CD14-positive monocyte (primary cell): ENCODE results near the gene CLN6. TPM values are rescaled to one million over a fixed set of nuclear protein-coding genes. Genes with fewer than 3 reads are reported as not detected.

ENCODE experiments used
- DNase-seq, 3 donors: peaks; one replicate each; pipeline ENCODE4 v3.0.0-alpha.2; 2011 to 2022
- H2AFZ ChIP-seq: 2 replicates; pipeline ENCODE4 v1.6.0; 2012; ENCODE audit warnings: mild to moderate bottlenecking, low read depth, low read length, inconsistent platforms; ENCODE audit not compliant: insufficient read depth, poor library complexity, severe bottlenecking
- H3K27ac ChIP-seq, 2 donors: 1 replicate in 1 of 2; 2 replicates in 1 of 2; pipeline ENCODE4 v1.5.1; 2012 to 2013; ENCODE audit warnings: low read length in 2 of 2, control low read depth in 1 of 2, inconsistent platforms in 1 of 2, low read depth in 1 of 2, mild to moderate bottlenecking in 1 of 2
- H3K27me3 ChIP-seq, 2 donors: one replicate each; pipeline versions ENCODE4 v1.6.0 to v1.6.1; 2011 to 2013; ENCODE audit warnings: low read length in 2 of 2; ENCODE audit not compliant: control insufficient read depth in 2 of 2, insufficient read depth in 2 of 2
- H3K36me3 ChIP-seq, 2 donors: replicated peaks in 1 of 2; 1 replicate in 1 of 2; 2 replicates in 1 of 2; pipeline versions ENCODE4 v1.5.1 to v1.6.1; 2012 to 2013; ENCODE audit warnings: low read length in 2 of 2, control low read depth in 1 of 2, inconsistent platforms in 1 of 2, mild to moderate bottlenecking in 1 of 2; ENCODE audit not compliant: insufficient read depth in 2 of 2, control insufficient read depth in 1 of 2
- H3K4me1 ChIP-seq, 2 donors: 1 replicate in 1 of 2; 2 replicates in 1 of 2; pipeline versions ENCODE4 v1.5.1 to v1.6.1; 2012 to 2013; ENCODE audit warnings: low read length in 2 of 2, control low read depth in 1 of 2, inconsistent platforms in 1 of 2, mild to moderate bottlenecking in 1 of 2, moderate library complexity in 1 of 2; ENCODE audit not compliant: insufficient read depth in 2 of 2, control insufficient read depth in 1 of 2
- H3K4me2 ChIP-seq: replicated peaks from 2 replicates; pipeline ENCODE3; 2012; ENCODE audit warnings: low read length, moderate library complexity, mild to moderate bottlenecking; ENCODE audit not compliant: poor library complexity, severe bottlenecking; ENCODE audit errors: extremely low read depth
- H3K4me3 ChIP-seq, 3 experiments: fragments of 200-600 bp in 1 of 3; sonication (generic) in 1 of 3; replicated peaks in 1 of 3; 1 replicate in 2 of 3; 2 replicates in 1 of 3; pipeline ENCODE4 v1.5.1; 2011 to 2013; ENCODE audit warnings: low read length in 3 of 3, mild to moderate bottlenecking in 3 of 3, control low read depth in 2 of 3, low read depth in 2 of 3, inconsistent platforms in 1 of 3, moderate library complexity in 1 of 3
- H3K79me2 ChIP-seq: 2 replicates; pipeline ENCODE4 v1.6.0; 2012; ENCODE audit warnings: mild to moderate bottlenecking, control low read depth, inconsistent platforms, low read length, moderate library complexity; ENCODE audit not compliant: insufficient read depth
- H3K9ac ChIP-seq: 2 replicates; pipeline ENCODE4 v1.6.0; 2017; ENCODE audit warnings: low read length, mild to moderate bottlenecking; ENCODE audit not compliant: insufficient read depth, poor library complexity, severe bottlenecking
- H3K9me3 ChIP-seq, 2 donors: replicated peaks in 1 of 2; 1 replicate in 1 of 2; 2 replicates in 1 of 2; pipeline versions ENCODE4 v1.5.1 to v1.6.1; 2012 to 2013; ENCODE audit warnings: low read length in 2 of 2, control low read depth in 1 of 2; ENCODE audit not compliant: control insufficient read depth in 1 of 2, insufficient read depth in 1 of 2
- H4K20me1 ChIP-seq: 2 replicates; pipeline ENCODE4 v1.6.0; 2012; ENCODE audit warnings: mild to moderate bottlenecking, low read length, control low read depth, moderate library complexity; ENCODE audit not compliant: insufficient read depth
- H3K27ac Mint-ChIP-seq, 7 donors: one replicate each; pipeline ENCODE4 v1.8.0; 2020; ENCODE audit warnings: mild to moderate bottlenecking in 7 of 7, mixed read lengths in 7 of 7, moderate library complexity in 6 of 7, inconsistent platforms in 2 of 7
- H3K27me3 Mint-ChIP-seq, 3 donors: one replicate each; pipeline ENCODE4 v1.8.0; 2021 to 2022; ENCODE audit warnings: low read depth in 3 of 3, mild to moderate bottlenecking in 3 of 3, mixed read lengths in 3 of 3, moderate library complexity in 3 of 3, inconsistent platforms in 1 of 3
- H3K36me3 Mint-ChIP-seq, 2 donors: one replicate each; pipeline ENCODE4 v1.8.0; 2020; ENCODE audit warnings: mixed read lengths in 2 of 2, inconsistent platforms in 1 of 2, mild to moderate bottlenecking in 1 of 2
- H3K4me1 Mint-ChIP-seq: one replicate; pipeline ENCODE4 v1.8.0; 2020; ENCODE audit warnings: mild to moderate bottlenecking, mixed read lengths
- H3K4me3 Mint-ChIP-seq, 2 donors: one replicate each; pipeline ENCODE4 v1.8.0; 2020; ENCODE audit warnings: mild to moderate bottlenecking in 2 of 2, mixed read lengths in 2 of 2, moderate library complexity in 1 of 2
- H3K9me3 Mint-ChIP-seq, 7 donors: one replicate each; pipeline ENCODE4 v1.8.0; 2020 to 2022; ENCODE audit warnings: mixed read lengths in 7 of 7, mild to moderate bottlenecking in 6 of 7, moderate library complexity in 6 of 7, inconsistent platforms in 2 of 7
- WGBS: methylation state at CpG from one replicate; pipeline ENCODE4 v1.1.5; 2013; ENCODE audit warnings: missing lambda C conversion rate; ENCODE audit not compliant: insufficient coverage; 5-methylcytosine and 5-hydroxymethylcytosine counted together
- intact Hi-C, 2 donors: fragments of 100-400 bp; cut with micrococcal nuclease; formaldehyde crosslinking; loops; one replicate each; pipeline versions ENCODE4 v1.15.0 to v1.15.1; 2023
- polyA plus RNA-seq, 3 donors: library from polyadenylated mRNA; depleted of rRNA in 1 of 3; unstranded in 2 of 3; stranded (reverse) in 1 of 3; fragments of 300-500 nt in 2 of 3; fragments of >200 nt in 1 of 3; fragmentation: Illumina TruSeq in 2 of 3; gene quantifications; 1 replicate in 2 of 3; 2 replicates in 1 of 3; pipeline ENCODE4 v1.2.3, GENCODE V29; 2012 to 2021
- TF ChIP-seq, protein P1 (sequence below): fragments of 200-600 bp; IDR thresholded peaks from one replicate; pipeline ENCODE4 v1.8.0; 2022; ENCODE audit warnings: antibody characterized with exemption, mild to moderate bottlenecking

The CLN6 gene
- polyA plus RNA-seq, 3 donors: 3.4 to 37.6 (median 4.2) TPM

DNA sequence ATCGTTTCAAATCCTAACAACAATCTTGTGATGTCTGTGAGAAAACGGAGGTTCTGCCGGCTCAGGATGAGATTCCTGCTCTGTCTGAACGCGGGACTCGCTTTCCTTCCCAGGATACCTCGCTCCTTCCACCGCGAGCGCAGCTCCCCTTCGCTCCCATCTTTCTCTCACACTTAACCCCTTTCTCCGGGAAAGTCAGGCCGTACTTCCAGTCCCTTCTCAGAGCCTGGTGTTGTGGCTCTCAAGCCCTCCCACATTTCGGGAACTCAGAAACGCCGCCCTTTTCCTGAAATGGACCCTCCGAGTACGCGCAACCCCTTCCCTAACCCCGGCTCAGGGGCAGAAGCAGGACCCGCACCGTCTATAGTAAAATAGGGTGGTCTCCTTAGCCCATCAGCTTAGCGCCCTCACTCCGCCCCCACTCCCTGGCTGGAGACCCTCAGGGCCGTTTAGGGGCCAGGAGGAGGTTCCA is 47.6 kb upstream of the CLN6 start:
- peak overlapping the region; percentile 94 for H3K9ac ChIP-seq
- peak overlapping the region; percentile 94 for H3K4me2 ChIP-seq
- H3K36me3 Mint-ChIP-seq: peaks cover 5 to 6% of the 10 kb centered on the region in 2 donors
- peak overlapping the region; percentile 96 to 97 for H3K27ac ChIP-seq
- H3K36me3 ChIP-seq: no peaks in the 10 kb centered on the region
- intact Hi-C loops: loop anchor here in 1 of 2 donors (1.0 kb wide), 1 partner anchor 47 kb away; no protein-coding TSS in a partner anchor
- H3K27me3 ChIP-seq: no peaks in the 10 kb centered on the region
- H3K4me1 ChIP-seq: peaks cover 46 to 50% of the 10 kb centered on the region in 2 donors
- no peaks in the 10 kb centered on the region for H3K9me3 ChIP-seq
- no peaks in the 10 kb centered on the region for H3K27me3 Mint-ChIP-seq
- H3K4me3 ChIP-seq: peak overlapping the region; percentile 75 to 92 (median 88)
- DNase-seq: no peak
- no peaks in the 10 kb centered on the region for H3K9me3 Mint-ChIP-seq
- peaks cover 46% of the 10 kb centered on the region for H3K4me1 Mint-ChIP-seq
- H4K20me1 ChIP-seq: peaks cover 39% of the 10 kb centered on the region
- peak overlapping the region; percentile 99 for H2AFZ ChIP-seq
- H3K4me3 Mint-ChIP-seq: peak overlapping the region; percentile 91 to 98
- under 1% methylated on average over 20 of the region's 25 CpGs for WGBS
- H3K27ac Mint-ChIP-seq: peak overlapping the region; percentile 96 to 99 (median 97)
- peaks cover 54% of the 10 kb centered on the region for H3K79me2 ChIP-seq
- TF ChIP-seq, protein P1, sequence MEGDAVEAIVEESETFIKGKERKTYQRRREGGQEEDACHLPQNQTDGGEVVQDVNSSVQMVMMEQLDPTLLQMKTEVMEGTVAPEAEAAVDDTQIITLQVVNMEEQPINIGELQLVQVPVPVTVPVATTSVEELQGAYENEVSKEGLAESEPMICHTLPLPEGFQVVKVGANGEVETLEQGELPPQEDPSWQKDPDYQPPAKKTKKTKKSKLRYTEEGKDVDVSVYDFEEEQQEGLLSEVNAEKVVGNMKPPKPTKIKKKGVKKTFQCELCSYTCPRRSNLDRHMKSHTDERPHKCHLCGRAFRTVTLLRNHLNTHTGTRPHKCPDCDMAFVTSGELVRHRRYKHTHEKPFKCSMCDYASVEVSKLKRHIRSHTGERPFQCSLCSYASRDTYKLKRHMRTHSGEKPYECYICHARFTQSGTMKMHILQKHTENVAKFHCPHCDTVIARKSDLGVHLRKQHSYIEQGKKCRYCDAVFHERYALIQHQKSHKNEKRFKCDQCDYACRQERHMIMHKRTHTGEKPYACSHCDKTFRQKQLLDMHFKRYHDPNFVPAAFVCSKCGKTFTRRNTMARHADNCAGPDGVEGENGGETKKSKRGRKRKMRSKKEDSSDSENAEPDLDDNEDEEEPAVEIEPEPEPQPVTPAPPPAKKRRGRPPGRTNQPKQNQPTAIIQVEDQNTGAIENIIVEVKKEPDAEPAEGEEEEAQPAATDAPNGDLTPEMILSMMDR: no peak

DNA sequence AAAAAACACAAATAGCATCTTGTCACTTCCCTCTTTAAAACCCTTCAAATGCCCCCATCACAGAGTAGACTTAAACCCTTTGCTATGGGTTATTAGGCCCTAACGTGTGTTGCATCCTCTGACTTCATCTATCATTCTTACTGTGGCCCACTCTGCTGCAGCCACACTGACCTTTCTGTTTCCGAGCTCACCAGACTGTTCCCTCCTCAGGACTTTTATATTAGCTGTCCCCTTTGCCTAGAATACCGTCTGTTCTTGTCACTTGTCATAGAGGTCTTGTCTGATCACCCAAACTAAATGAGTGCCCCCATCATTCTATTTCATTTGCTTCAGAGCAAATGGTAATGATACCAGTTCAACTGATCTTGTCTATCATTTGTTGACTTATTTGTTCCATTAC is 47.1 kb upstream of the CLN6 start:
- Histone ChIP-seq H3K4me2 (peak overlapping the region; percentile 94), H3K9ac (peak overlapping the region; percentile 94), H3K4me1 (peaks cover 41 to 45% of the 10 kb centered on the region in 2 donors), H3K4me3 (peak overlapping the region; percentile 75 to 92 (median 88)), H3K27ac (peak overlapping the region; percentile 96 to 97), H2AFZ (peak overlapping the region; percentile 99), H3K79me2 (peaks cover 49% of the 10 kb centered on the region), H3K9me3 (no peaks in the 10 kb centered on the region), H3K36me3 (no peaks in the 10 kb centered on the region), H3K27me3 (no peaks in the 10 kb centered on the region), H4K20me1 (peaks cover 34% of the 10 kb centered on the region)
- Mint-ChIP-seq H3K4me1 (peaks cover 41% of the 10 kb centered on the region), H3K9me3 (no peaks in the 10 kb centered on the region), H3K27ac (peak overlapping the region; percentile 96 to 99 (median 97)), H3K27me3 (no peaks in the 10 kb centered on the region), H3K4me3 (peak overlapping the region; percentile 91 to 98), H3K36me3 (peaks cover 5 to 6% of the 10 kb centered on the region in 2 donors)
- no peak for DNase-seq
- intact Hi-C loops: loop anchor here in 1 of 2 donors (1.0 kb wide), 1 partner anchor 46 kb away; no protein-coding TSS in a partner anchor
- TF ChIP-seq, protein P1: no peak
- WGBS: 51% methylated on average over 3 of the region's 3 CpGs
